Left forelimb (tissue), 1 donor: ENCODE measurements around the gene CHMP6.

Experiments used
- DNase-seq: peaks from one replicate; pipeline ENCODE4 v3.0.0-alpha.2; 2018; ENCODE audit warnings: low spot score

The CHMP6 gene

DNA sequence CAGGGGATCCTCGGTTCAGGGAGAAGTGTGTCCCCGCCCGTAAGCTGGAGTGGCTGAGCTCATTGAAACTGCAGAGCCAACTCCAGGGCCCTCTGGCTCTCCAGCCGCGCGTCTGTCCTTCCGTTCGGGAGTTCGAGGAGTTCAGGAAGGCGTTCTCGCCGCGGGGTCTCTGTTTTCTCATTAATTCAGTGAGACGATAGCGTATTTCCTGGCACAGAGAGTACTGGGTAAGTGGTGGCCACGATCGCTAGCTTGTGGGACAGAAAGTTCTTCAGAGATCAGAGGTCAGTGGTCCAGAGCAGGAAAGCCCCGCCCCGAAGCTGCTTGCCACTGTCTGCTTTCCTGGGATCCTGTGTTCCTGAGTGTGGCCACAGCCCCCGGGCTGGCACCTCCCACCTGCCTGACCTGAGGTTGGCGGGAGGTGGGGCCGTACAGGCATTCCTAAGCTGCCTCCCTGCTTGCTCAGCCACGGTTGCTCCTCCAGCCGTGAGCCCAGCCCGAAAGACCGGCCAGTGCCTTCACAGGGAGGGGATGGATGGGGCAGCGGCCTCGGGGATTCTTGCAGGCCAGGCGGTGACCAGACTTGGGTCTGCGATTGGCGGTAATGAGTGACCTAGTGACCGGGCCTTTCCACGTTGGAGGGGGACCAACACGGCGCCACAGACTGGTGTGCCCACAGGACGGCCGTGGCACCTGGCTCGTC is 52.2 kb downstream of the CHMP6 start:
- DNase-seq = no peak

DNA sequence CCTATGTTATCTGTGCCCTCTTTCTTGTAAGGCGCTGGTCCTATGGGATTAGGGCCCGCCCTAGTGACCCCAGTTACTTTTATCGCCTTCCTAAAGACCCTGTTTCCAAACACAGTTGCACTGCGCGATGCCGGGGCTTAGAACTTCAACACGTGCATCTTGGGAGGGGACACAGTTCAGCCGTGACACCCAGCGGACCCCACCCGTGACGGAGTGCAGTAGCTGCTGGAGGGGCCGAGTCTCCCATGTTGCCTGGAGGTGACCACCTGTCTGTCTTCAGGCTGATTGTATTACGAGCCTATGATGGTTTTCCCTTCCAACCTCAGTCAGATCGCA is 52.8 kb downstream of the CHMP6 start:
- no peak for DNase-seq

DNA sequence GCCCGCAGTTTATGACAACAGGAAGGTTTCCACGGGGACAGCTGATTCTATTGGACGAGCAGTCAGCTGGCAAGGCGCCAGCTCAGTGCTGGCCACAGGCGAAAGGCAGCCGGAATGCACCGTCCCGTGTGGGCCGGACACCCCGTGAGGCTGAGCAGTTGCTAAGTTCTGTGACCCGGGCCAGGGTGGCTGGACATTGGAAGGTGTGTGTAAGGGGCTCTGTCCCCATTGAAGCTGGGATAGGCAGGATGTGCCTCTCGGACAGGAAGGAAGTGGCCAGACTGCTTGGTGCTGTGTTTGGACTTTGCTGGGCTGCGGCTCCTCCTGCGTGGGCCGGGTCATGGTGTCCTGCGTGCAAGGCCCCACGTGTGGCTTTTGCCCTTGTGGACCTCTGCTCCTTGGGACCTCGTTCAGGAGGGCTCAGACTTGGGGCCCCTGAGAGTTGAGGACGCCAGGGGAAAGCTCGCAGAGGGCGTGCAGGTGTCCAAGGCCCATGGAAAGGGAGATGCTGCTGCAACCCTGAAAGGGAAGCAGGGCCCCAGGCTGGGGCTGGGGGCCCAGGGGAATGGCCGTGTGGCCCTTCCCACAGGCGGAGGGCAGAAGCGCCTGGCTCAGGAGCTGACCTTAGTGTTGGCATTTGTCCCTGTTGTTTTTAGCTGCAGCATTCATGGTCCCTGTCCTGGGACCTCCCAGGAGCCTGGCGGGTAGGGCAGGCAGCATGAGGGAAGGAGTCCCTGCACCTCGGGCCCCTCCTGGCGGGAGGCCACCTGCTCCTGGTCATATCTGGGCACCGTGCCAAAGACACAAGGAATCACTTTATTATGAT is 53.3 kb downstream of the CHMP6 start:
- peak; percentile 87 for DNase-seq

- DNase-seq = no peak
These were observed 54.0 kb downstream of the CHMP6 start for GRCh38 chr17:81045590-81046095.

DNA sequence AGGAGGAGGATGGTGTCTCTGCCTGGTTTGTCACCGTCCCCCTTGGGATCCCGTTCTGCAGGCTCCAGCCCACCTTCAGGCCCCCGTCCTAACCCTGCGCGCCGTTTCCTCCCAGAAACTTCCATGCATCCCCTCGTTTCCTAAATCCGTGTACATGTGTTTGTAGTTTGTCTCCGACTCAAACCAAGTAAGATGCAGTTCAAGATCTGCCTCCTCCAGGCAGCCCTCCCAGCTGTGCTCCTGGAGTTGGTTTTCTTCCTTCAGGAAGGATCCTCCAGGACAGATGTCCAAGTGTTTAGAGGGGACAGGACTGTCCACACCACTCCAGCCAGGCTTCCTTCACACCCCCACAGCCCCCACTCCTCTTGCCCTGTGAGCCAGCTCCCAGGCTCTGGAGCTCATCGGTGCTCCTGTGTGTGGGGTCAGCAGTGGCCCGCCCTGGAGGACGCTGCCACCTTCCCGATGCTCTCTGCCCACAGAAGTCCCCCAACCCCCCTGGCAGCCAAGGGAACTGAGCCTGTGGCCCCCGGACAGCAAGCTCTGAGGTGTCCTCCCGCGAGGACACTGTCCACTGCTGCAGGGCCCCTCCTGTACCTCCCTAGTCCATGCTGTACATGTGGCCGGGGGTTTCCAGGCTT is 54.6 kb downstream of the CHMP6 start:
- DNase-seq = no peak

- no peak for DNase-seq
These were observed 55.2 kb downstream of the CHMP6 start for GRCh38 chr17:81046770-81047359.

DNA sequence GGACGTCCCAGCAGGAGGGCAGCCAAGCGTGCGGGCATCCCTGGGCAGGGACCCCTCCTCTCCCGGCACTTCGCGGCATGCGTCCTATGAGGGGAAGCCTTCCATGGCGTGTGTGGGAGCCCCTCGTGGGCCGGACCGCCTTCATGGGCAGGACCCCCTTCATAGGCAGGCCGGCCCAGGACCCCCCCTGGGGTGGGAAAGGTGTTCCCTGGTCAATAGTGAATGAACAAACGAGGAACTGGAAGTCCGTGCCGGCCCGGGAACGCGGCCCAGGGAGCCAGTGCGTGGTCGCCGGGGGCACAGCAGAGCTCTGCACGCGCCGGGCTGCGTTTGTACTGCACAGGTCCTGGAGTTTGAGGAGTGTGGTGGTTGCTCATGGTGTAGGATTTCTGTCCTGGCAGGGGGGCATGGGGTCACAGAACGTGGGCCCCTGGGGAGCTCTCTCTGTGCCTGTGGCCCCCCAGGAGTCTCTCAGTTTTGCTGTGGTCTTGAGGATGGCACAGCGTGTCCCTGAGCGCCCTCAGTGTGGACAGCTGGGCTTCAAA is 57.3 kb downstream of the CHMP6 start:
- DNase-seq = no peak

DNA sequence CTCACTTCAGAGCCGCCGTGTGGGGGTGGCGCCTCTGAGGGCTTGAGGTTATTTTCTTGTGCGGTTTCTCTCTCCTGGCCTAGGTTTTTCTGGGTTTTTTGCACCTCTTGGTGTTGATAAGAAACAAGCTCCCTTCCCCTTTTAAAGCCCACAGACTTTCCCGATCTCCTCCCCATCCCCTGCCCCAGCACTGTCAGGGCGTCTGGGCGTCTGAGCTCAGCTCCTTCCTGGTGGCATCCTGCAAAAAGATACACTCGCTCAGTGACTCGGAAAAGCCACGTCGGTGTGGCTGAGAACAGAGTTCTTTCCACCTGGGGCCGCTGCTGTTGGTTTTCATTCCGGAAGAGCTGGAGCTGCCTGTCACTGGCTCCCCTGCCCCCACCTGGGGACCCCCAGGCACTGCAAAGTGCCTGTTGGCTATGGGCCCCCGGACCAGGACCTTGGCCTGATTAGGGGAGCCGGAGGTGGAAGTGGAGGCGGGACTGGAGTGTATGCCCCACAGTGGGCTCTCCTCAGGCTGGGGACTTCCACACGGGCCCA is 57.8 kb downstream of the CHMP6 start:
- DNase-seq = no peak
